LoVo (cell line): ENCODE measurements around the gene LRRC7.
"Not testable (repeated sequence)": the region's sequence is repeated elsewhere in the genome, so short reads cannot be mapped to it uniquely, and the experiment has no call there.

Experiments
- DNase-seq: peaks from one replicate; pipeline ENCODE4 v3.0.0-alpha.2; 2016; ENCODE audit warnings: low spot score

The LRRC7 gene

DNA sequence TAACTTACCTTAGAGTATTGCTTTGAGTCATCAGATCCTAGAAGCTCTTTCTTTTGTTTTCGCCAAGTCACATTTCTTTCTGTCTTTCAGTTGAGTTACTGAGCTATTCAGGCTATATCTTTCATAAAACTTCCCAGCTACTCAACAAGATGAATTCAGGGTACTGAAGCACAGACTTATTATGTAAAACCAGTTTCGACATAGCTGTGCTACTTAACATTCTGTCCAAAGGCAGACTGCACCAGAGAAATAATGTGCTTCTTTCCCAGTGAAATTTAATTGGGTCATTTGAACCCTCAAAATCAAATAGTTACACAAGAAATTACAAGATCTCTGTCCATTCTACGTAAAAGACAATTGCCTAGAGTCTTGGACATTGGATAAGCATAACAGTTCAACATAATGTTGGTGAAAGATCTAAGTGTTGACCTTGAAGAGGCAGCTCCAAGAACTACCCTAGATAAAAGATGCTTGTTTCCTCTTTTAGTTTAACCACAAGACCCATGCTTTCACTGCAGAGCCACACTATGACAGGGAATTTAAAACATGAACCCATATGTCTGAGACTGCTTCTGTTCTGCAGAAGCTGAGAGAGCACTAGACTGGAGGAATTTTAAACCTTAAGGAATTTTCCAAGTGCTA lies 474.5 kb downstream of the LRRC7 start:
- DNase-seq = no peak

DNA sequence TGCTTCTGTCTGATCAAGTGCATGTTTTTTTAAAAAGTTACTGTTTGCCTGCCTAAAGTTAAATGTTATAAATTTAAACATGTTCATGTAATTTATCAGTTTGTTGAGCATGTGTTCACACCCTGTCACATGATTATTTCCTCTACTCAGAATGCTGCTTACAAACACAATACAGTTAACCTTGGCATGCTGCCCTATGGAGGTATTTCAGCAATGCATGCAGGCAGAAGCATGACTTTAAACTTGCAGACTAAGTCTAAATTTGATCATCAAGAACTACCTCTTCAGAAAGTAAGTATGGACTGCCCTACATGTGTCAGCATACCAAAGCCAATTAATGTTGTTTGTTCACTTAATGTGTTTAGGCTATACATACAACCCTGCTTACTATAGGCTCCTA lies 476.1 kb downstream of the LRRC7 start:
- DNase-seq = no peak

DNA sequence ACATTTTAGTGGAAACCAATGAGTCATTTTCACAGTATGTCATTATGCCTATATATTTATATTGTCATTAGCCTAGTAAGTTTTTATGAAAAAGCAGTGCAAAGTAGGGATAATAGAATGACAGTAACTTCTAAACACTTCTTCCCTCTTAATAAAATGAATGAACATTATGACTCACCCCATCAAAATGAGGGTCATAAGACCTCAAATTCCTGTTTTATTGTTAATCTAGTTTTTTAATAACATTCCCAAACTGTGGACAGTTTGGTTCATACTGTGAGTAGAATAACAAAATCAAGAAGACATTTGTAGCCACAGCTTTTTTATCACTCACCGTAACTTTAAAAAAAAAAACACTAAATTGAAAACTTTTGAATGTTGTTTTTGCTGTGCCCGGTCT lies 477.1 kb downstream of the LRRC7 start:
- DNase-seq = no peak

DNA sequence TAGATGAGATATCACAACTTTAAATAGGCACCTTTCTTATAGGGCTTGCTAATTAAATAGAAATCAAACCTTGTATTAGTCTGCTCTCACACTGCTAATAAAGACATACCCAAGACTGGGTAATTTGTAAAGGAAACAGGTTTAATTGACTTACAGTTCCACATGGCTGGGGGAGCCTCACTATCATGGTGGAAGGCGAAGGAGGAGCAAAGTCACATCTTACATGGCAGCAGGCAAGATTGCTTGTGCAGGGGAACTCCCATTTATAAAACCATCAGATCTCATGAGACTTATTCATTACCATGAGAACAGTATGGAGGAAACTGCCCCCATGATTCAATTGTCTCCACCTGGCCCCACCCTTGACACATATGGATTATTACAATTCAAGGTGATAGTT lies 477.9 kb downstream of the LRRC7 start:
- DNase-seq = not testable (repeated sequence)

DNA sequence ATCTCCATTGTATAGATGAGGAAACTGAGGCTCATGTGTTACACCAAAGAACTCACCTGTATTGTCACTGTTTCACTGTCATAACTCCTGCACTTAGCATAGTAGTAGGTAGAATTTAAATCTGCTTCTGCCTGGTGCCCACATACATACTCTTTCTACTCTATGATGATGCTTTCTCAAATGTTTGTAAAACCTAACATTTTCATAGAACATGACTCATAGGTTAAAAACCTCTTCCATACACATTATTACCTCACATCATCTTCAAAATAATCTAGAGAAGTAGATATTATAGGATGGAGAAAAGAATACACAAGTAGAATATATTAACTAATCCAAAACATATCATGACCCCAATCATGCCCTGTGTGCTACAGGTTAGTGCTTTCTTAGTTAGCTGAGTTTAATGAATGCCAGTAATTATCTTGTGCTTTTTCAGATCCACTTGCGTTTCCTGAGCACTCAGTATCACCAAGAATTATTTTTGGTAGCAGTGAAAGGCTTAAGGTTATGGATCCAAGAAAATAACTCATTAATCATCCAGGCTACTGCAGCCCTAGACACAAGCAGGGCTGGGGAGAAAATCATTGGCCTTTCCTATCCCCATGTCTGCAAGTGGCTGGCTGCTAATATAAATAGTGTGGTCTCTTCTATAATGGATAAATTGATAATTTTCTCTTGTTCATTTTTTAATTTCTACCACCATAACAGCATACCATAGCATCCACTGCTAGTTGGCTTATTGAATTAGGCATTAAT lies 480.8 kb downstream of the LRRC7 start:
- no peak for DNase-seq

DNA sequence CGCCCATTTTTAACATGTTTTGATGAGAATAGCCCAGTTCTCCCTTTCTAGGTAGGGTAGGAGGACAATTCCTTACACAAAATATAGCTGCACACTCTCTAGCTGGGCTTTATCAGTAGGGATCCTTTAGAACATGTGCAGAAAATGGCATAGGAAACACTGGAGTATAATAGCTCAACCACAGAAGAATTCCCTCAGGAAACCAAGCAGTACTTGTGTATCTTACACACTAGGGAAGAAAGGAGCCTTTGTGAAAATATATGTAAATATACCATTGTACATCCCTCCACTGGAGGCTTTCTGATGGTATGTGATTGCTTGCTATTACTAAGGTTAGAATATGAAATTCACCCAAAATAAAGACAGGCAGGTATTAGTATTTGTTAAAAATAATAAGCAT lies 484.2 kb downstream of the LRRC7 start:
- no peak for DNase-seq

DNA sequence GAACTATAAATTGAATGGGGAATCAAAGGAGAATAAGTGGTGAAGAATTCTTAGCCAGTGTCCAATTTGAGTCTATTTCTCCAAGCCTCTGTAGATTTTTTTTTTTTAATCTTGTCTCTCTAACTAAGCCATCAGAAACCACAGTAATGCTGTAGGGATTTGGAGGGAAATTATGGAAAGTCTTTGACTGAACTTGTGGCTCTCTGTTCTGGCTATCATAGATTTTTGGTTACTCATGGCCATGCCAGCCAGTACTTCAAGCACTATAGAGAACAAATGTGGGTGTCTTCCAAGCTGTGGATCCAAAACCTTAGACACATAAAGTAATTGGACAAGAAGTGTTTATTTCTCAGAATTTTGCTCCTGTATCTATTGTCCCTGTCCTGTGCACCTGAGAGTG lies 489.8 kb downstream of the LRRC7 start:
- DNase-seq = no peak

DNA sequence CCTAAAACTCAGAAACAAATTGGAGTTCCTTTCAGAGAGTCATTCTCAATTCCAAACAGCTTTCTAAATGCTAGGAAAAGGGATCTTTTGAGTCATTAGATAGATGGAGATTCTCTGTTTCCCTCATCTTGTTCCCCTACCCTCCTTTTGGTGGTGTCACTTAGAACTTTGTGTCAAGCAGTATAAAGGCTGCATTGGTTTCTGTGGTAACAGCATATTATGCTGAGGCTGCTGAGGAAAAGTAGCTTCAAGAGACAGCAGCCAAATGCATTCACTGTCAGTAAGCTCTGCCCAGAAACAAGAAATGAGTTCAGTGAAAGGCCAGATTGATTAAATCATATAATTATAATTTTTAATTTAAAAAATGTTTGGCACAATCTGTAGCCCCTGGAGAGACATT lies 493.5 kb downstream of the LRRC7 start:
- DNase-seq = no peak

DNA sequence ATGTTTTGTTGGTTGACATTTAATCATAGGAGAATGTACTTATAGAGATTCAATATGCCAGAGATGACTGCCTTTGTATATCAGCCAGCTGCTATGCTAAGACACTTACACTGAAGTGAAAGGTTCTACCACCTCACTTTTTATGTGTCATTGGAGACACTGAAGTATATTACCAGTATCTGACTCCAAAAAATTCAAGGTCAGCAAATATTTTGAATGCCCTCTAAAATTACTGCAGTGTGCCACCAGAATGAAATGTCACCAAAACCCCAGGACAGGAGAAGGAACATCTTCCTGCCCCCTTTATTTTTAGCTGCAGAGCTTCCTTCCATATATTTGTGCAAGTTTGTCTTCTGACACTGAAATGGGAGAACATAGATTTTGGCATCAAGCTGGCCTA lies 496.1 kb downstream of the LRRC7 start:
- DNase-seq = no peak

DNA sequence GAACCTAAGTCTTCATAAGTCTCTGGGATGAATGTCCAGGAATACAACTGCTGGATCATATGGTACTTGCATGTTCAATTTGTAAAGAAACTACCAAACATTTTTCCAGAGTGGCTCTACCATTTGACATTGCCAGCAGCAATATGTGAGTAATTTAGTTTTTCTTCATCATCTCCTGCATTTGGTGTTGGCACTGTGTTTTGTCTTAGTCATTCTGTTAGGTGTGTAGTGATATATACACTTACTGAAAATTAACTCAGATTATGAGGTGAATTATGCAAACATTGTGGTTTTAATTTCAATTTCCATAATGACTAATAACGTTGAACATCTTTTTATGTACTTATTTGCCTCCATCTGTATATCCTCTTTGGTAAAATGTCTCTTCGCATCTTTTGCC lies 499.0 kb downstream of the LRRC7 start:
- DNase-seq = no peak

DNA sequence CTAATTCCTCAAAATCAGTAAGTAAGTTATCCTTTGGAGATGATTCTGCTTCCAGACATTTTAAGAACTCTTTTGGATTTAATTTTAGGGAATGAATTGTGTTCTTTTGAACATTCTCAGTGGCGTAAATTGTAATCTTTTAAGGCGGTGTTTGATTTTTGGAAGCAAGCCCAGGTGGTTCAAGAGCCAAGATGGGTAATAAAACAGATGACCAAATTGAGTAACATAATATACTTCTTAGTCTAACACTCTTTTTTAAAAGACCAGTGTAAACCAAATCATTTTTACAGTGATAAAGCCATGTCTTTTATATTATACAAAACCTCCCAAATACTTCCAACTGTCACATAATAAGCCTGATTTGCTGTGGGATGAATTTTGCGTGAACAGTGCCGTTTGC lies 503.9 kb downstream of the LRRC7 start:
- DNase-seq = no peak

DNA sequence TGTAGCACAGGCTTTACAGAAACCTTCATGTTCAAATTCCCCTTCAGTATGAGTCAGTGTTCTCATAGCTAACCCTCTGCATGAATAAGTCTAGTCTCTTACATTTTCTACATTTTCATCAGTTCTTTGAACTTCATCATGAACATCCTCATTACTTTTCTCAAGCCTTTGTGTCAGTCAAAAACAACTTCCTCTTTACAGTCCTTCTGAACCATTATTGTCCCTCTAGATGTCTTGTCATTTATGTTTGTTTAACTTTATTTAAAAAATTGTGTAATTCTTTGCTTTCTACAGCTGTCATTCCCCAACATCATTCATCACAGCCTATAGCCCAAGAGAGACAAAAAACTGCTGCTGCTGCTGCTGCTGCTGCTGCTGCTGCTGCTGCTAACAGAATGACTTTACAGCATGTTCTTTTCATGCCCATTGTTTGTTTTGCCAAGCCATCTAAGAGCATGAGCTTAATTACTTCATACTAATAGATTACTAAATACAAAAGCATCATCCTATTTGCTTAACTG lies 504.6 kb downstream of the LRRC7 start:
- DNase-seq = no peak

DNA sequence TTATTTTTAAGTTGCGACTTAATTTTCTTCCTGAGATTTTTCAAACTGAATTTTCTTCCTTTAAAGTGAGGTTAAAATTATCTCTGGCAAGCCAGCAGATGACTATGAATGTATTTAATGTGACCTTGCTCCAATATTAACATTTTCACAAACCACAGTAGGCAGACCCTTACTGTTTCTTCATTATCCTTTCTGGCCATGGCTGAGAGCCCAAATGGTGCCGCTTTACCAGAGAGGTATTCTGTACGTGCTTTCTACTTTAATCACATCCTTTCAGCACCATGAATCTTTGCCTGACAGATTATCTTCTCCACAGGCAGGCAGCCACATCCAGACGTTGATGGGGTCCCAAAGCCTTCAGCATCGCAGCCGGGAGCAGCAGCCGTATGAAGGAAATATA lies 508.0 kb downstream of the LRRC7 start:
- DNase-seq = no peak

DNA sequence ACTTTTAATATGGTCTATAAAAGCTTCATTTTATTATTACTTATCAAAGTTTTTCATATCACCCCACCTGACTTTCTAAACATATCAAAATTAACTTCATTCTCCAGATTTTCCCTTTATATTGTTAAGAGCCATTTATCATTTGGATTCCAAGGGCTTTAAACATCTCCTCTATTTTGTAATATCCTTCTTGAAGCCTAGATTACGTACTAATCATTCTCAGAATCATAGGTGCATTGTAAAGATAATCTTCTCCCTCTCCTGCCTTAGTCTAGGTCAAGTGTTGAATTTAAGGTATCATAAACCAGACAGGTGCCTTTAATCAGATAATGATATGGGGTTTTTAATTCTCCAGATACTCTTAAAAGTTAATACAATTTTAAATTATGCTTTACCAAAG lies 509.3 kb downstream of the LRRC7 start:
- DNase-seq = no peak

DNA sequence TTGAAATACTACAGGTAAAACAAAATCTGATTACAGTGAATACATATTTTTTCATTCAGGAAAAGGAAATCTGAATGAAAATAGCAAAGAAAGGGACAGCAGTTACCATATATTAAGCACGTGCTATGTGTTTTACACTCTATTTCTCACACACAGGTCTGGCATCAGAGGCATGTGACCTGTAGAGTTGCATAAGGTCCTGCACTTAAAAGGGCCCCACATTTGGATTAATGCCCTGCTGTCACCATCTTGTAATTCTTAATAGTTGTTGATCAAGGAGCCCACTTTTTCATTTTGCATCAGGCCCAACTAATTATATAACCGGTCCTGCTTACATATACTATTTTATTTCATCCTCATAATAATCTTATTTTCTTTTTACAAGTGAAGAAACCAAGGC lies 511.8 kb downstream of the LRRC7 start:
- DNase-seq = no peak

DNA sequence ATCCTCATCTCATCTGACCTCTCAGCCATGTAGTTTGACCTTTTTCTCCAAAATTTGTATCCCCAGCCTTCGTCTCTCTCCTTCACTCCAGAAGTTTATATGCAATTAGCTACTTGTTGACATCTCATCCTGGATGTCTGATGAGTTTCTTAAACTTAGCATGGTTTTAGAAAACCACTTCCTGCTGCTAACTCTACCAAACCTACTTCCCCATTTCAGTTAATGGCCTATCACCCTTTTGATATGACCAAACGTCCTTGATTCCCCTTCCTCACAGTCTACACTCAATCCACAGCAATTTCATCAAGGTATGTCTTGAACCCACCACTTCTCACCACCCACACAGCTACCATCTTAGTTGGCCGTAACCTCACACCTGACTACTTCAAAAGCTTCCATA lies 515.8 kb downstream of the LRRC7 start:
- no peak for DNase-seq

DNA sequence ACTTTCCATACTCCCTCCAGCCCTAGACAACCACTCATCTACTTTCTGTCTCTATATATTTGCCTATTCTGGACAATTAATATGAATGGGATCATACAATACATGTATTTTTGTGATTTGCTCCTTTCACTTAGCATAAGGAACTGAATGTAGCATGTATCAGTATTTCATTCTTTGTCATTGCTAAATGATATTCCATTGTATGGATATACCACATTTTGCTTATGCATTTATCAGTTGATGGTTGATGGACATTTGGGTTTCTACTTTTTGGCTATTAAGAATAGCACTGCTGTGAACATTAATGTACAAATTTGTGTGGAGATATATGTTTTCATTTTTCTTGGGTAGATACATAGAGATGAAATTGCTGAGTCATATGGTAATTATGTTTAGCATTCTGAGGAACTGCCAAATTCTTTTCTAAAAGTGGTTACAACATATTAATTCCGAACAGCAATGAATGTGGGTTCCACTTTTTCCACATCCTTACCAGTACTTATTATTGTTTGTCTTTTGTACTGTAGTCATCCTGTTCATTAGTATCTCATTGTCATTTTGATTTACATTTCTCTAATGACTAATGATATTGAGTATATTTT lies 516.7 kb downstream of the LRRC7 start:
- DNase-seq = no peak

DNA sequence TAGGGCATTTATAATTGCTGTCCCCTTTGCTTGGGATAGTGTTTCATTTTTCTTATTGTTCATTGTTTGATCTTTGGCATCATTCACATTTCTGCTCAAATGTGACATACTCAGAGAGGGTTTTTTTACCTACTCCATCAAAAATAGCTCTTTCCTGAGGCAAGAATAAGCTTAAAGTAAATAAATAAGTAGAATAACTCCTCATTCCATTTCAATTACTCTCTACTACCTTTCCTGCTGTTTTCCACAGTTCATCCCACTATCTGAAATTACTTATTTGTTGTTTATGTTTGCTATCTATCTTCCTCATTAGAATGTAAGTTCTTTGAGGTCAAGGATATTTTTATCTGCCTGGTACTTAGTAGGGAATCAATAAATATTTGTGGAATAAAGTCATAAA lies 517.8 kb downstream of the LRRC7 start:
- DNase-seq = no peak

DNA sequence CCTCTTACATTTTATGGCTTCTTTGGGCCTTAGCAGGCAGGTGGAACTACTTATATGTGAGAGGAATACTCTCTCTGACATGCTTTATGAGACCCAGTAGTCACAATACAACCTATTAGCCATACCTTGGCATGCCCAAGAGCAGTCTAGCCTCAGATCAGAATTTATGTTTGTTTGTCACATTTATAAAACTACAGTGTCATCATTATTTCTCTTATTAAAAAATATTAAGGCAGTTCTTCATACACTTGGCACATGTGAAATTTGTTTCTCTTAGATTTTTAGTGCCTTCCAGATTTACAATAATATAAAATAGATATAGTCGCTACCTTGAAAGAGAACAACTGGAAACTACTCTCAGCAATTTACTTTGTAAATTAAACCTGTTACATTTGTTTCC lies 519.2 kb downstream of the LRRC7 start:
- DNase-seq = no peak

DNA sequence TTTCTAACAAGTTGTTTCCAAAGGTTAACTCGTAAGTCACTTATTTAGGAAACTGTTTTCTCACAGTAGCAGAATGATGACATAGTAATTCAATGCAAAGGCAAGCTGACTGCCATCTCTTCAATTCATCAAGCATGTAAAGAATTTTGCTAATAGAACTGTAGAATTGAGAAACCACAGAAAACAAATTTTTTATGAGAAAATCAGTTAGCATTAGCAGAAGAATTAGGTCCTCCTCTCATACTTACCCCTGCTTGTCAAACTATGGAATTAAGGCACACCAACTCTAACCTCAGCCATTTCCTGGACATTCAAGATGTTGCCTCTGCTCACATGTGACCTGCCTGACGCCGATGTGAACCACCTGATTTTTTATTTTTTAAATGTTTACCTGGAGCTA lies 522.4 kb downstream of the LRRC7 start:
- no peak for DNase-seq

DNA sequence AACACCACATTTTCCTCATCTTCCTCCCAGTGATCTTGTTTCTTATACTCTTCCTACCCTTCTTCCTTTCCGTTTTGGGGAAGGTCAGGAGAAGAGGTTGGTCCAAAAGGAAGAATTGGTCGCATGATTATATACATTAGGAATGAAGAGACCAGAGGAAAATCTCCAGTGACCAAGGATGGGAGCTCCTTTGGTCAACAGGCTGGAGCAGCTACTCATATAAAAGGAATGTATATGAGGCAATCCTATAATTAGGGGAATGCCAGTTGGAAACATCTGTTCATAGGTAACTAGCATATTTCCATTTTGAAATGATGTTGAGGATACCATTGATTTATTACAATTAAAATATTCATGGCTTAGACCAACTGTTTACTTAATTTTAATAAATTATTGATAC lies 523.2 kb downstream of the LRRC7 start:
- no peak for DNase-seq

DNA sequence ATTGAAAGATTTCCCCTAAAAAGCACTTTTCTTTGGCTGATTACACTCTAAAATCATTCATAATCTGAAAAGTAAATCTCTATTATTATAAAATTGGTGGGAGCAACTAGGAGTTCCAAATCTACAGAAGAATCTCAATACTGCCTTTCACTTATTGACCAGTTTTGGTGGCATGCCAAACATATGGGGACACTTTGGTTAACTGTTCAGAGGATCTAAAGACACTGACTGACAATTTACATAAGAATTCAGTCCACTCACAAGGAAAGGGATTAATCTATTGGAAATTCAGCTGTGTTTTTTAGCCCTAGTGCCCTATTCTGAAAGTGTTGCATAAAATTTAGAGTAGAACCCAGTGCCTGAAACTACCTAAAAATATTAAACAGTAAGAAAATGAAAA lies 524.1 kb downstream of the LRRC7 start:
- DNase-seq = no peak

DNA sequence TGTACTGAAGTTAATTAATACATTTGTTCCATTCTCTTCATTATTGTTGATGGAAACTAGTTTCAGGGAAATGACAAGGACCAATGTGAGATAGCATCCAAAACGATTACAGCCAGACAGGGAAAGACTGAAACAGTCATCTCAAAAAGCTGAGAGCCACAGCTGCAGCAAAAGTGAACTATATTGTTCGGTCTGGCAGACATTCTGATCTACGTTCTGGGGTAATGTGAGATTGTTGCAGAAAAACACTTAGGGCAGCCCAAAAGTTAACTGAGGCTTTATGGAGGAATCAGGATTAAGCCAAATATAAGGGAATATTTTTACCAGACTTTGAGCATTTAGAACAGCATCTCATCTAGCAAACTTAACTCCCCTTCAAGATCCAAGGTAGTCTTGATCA lies 524.8 kb downstream of the LRRC7 start:
- no peak for DNase-seq
